Epithelial cell of esophagus (primary cell): ENCODE results near the gene NIPAL3.
A peak's percentile ranks its signal among the peaks of the same experiment; 100 is the strongest.

ENCODE experiments used
- DNase-seq: peaks from one replicate; pipeline ENCODE4 v3.0.0; 2010; ENCODE audit warnings: low read depth
- H3K4me3 ChIP-seq: 2 replicates; pipeline ENCODE4 v1.5.1; 2011; ENCODE audit warnings: mild to moderate bottlenecking, low read length, control low read depth
- TF ChIP-seq, protein P1 (sequence below): IDR thresholded peaks from 2 replicates; pipeline ENCODE4 v1.5.1; 2011; ENCODE audit warnings: low read depth, mild to moderate bottlenecking, low read length, control low read depth, inconsistent platforms; ENCODE audit not compliant: insufficient read depth; ENCODE audit errors: missing control alignments

Gene NIPAL3

GRCh38 chr1:24501371-24502064 lies 85.9 kb downstream of the NIPAL3 start:
- TF ChIP-seq, protein P1, sequence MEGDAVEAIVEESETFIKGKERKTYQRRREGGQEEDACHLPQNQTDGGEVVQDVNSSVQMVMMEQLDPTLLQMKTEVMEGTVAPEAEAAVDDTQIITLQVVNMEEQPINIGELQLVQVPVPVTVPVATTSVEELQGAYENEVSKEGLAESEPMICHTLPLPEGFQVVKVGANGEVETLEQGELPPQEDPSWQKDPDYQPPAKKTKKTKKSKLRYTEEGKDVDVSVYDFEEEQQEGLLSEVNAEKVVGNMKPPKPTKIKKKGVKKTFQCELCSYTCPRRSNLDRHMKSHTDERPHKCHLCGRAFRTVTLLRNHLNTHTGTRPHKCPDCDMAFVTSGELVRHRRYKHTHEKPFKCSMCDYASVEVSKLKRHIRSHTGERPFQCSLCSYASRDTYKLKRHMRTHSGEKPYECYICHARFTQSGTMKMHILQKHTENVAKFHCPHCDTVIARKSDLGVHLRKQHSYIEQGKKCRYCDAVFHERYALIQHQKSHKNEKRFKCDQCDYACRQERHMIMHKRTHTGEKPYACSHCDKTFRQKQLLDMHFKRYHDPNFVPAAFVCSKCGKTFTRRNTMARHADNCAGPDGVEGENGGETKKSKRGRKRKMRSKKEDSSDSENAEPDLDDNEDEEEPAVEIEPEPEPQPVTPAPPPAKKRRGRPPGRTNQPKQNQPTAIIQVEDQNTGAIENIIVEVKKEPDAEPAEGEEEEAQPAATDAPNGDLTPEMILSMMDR, result no peak
- peak overlapping the region; percentile 77 for H3K4me3 ChIP-seq
- peak; percentile 60 for DNase-seq

DNA sequence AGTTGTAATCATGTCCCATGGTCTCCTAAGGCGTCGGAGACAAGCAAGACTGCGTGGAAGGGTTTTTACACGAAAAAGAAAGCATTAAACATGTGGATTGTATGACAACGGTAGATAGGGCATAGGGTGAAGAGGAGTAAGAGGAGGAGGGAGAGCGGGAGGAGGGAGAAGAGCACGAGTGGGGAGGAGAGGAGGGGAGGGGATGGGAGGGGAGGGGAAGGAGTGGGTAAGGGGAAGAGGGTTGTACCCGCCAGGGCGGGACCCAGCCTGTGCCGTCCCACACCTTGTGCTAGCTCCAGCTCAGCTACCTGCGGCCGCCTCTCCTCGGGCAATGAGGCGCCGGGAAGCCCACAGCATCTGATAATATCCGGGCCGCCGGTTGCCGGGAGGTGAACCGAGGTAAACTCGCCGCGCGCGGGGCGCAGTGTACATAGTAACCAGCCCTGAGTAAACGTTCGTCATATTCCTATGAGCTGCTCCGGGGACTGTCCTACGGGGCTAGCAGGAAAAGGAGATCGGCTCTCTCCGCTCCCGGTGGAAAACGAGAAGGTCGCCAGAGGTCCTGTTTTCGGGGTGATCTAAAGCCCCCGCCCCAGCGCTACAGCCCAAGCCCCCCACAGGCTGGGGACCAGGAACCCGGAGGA lies 86.6 kb downstream of the NIPAL3 start:
- DNase-seq, result peak; percentile 82
- TF ChIP-seq, protein P1, result no peak
- peak overlapping the region; percentile 77 for H3K4me3 ChIP-seq

DNA sequence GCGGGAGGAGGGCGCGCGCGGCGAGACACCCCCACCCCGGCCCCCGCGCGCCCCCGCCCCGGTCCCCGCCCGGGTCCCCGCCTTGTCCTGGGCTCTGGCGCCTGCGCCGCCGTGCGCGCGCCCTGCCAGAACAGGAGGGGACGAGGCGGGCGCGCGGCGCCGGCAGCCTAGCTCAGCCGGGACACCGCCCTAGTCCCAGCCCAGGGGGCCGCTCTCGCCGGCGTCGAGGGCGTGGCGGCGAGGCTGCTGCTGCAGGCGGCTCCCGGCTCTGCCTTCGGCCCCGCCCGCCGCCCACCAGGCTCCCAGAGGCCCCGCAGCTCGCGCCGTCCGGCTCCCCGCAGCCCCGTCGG lies 87.1 kb downstream of the NIPAL3 start, which contains the start of gene RCAN3:
Gene RCAN3, plus strand, starts transcription at position 128 of the 350 bp plus-strand sequence. CDS start 11,537 bp downstream, outside the sequence.
- peak; percentile 92 for DNase-seq
- TF ChIP-seq, protein P1, result no peak

DNA sequence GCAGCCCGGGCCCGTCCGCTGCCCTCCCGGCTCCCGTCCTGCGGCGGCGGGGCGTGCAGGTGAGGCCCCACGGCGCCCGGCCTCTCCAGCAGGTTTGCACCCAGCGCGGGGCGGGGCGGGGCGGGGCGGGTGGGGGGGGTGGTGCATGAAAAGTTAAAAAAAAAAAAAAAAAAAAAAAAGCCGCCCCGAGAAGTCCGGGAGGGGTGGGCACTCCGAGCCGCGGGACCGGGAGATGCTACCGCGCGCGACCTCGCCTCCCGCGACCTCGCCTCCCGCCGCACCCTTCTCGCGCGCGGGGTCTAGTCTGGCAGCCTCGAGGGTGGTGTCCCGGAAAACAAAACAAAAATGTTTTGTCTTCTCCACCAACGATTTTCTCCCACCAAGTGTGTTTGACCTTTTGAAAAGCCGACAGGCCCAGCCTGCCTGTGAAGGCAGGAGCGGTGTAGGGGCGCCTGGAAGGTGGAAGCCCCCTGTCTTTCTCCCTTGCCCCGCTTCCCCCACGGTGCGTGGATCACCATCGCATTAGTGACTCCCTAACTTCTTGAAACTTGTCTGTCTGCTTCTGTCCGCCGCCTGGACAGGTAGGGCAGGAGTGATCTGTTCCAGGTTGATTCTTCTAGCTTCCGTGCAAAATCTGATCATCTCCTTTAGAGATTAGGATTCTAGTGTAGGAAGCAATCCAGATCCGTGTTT lies 87.6 kb downstream of the NIPAL3 start:
- DNase-seq, result peak; percentile 62
- TF ChIP-seq, protein P1, result no peak
- peak overlapping the region; percentile 80 for H3K4me3 ChIP-seq

More for the DNA sequence above, 87.1 kb downstream of the NIPAL3 start, which contains the start of gene RCAN3:
- peak within 1 kb of the TSS; percentile 80 for H3K4me3 ChIP-seq

- peak overlapping the region; percentile 80 for H3K4me3 ChIP-seq
- TF ChIP-seq, protein P1, result no peak
- DNase-seq, result no peak
Measured at GRCh38 chr1:24503870-24504523, 88.4 kb downstream of the NIPAL3 start.

DNA sequence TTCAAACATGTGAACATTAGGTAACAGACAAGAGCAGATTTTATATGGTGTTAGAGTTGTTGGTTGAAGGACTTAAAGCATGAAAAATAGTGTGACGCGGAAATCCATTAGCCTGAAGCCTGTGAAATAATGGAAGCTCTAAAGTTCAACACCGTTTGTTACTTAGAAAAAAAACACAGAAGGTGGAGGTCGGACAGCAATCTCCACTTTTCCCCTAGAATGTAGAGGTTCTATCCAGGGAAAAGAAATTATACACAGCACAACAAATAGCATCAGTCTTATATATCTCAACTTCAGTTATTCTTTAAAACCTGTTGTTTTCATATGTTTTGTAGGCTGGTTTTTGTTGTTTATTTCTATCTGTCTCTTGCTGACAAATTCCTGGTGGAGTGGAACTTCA lies 89.0 kb downstream of the NIPAL3 start:
- DNase-seq, result no peak
- no peak overlapping the region for H3K4me3 ChIP-seq
- TF ChIP-seq, protein P1, result no peak
